Karpas-422 (cell line): Measurements from ENCODE around the gene SIGLEC15. TPM values are rescaled to one million over a fixed set of nuclear protein-coding genes. Genes with fewer than 3 reads are reported as not detected.
A peak's percentile ranks its signal among the peaks of the same experiment; 100 is the strongest.
"Not testable (repeated sequence)": the region's sequence is repeated elsewhere in the genome, so short reads cannot be mapped to it uniquely, and the experiment has no call there.

Experiments used
- DNase-seq: peaks from one replicate; pipeline ENCODE4 v3.0.0-alpha.2; 2015
- H2AFZ ChIP-seq: fragments of 200-600 bp; sonication (generic); 2 replicates; pipeline ENCODE4 v1.6.1; 2014; ENCODE audit warnings: antibody characterized with exemption, low read length, mixed read lengths
- H3K27ac ChIP-seq: fragments of 200-600 bp; sonication (generic); 2 replicates; pipeline ENCODE4 v1.5.1; 2014; ENCODE audit warnings: mild to moderate bottlenecking, low read length, moderate library complexity
- H3K27me3 ChIP-seq: fragments of 200-600 bp; sonication (generic); 2 replicates; pipeline ENCODE4 v1.6.1; 2014; ENCODE audit warnings: low read length, mixed read lengths
- H3K36me3 ChIP-seq: fragments of 200-600 bp; sonication (generic); 2 replicates; pipeline ENCODE4 v1.6.1; 2014; ENCODE audit warnings: low read length, mixed read lengths; ENCODE audit not compliant: insufficient read depth
- H3K4me1 ChIP-seq: fragments of 200-600 bp; sonication (generic); 2 replicates; pipeline ENCODE4 v1.6.1; 2014; ENCODE audit warnings: mild to moderate bottlenecking, low read length, mixed read lengths
- H3K4me2 ChIP-seq: fragments of 200-600 bp; sonication (generic); 2 replicates; pipeline ENCODE4 v1.6.1; 2014; ENCODE audit warnings: low read length, low read depth, mild to moderate bottlenecking; ENCODE audit not compliant: poor library complexity, severe bottlenecking
- H3K4me3 ChIP-seq: fragments of 200-600 bp; sonication (generic); 2 replicates; pipeline ENCODE4 v1.5.1; 2014; ENCODE audit warnings: mild to moderate bottlenecking, antibody characterized with exemption, low read length, mixed read lengths
- H3K79me2 ChIP-seq: fragments of 200-600 bp; sonication (generic); 2 replicates; pipeline ENCODE4 v1.6.1; 2014; ENCODE audit warnings: mild to moderate bottlenecking, low read length, mixed read lengths
- H3K9ac ChIP-seq: fragments of 200-600 bp; sonication (generic); 2 replicates; pipeline ENCODE4 v1.6.0; 2014; ENCODE audit warnings: low read length
- H3K9me2 ChIP-seq: fragments of 200-600 bp; sonication (generic), shearing (Covaris generic); replicated peaks from 2 replicates; pipeline ENCODE4 v1.6.0; 2014; ENCODE audit warnings: mild to moderate bottlenecking, low read length, moderate library complexity; ENCODE audit not compliant: insufficient read depth
- H3K9me3 ChIP-seq: fragments of 300-700, 200-600 bp; sonication (generic); 2 replicates; pipeline ENCODE4 v1.6.1; 2014; ENCODE audit warnings: low read length, mixed read lengths
- H4K20me1 ChIP-seq: fragments of 200-600 bp; sonication (generic); 2 replicates; pipeline ENCODE4 v1.6.1; 2014; ENCODE audit warnings: mild to moderate bottlenecking, antibody characterized with exemption, low read length, low read depth; ENCODE audit not compliant: insufficient read depth
- total RNA-seq: library from RNA; depleted of rRNA; stranded (reverse); fragments of >200 nt; shearing (Covaris generic); gene quantifications from 2 replicates; pipeline ENCODE4 v1.2.3, GENCODE V29; 2014; ENCODE audit warnings: low replicate concordance

The SIGLEC15 gene
- total RNA-seq, 1 experiment from 2014 or later = 1.6 TPM

GRCh38 chr18:45806226-45806625, 19.2 kb upstream of the SIGLEC15 start:
- Histone ChIP-seq H3K4me3 (no peak overlapping the region), H3K9me2 (no peaks in the 10 kb centered on the region), H3K27ac (peak overlapping the region; percentile 48), H3K9me3 (peaks cover 7% of the 10 kb centered on the region), H3K9ac (no peak overlapping the region), H3K4me2 (peak overlapping the region; percentile 5), H3K27me3 (no peaks in the 10 kb centered on the region), H2AFZ (peak overlapping the region; percentile 29), H3K4me1 (peaks cover 31% of the 10 kb centered on the region), H3K36me3 (no peaks in the 10 kb centered on the region; the same call in 1 of the 2 replicates), H4K20me1 (no peaks in the 10 kb centered on the region), H3K79me2 (no peaks in the 10 kb centered on the region)
- no peak for DNase-seq

DNA sequence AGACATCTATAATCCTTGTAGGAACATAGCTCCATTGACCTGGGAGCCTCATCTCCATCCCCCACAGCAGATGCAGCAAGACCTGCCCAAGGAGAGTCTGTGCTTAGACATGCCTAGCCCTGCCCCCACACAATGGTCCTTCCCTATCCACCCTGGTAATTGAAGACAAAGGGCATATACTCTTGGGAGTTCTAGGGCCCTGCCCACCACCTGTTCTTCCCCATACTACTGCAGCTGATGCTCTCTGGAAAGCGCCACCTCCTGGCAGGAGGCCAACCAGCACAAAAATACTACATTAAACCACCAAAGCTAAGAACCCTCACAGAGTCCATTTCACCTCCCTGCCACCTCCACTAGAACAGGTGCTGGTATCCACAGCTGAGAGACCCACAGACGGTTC, 18.3 kb upstream of the SIGLEC15 start:
- DNase-seq = peak; percentile 89
- H3K9ac ChIP-seq = peak overlapping the region; percentile 30; the same call in 1 of the 2 replicates
- peak overlapping the region; percentile 48 for H3K27ac ChIP-seq
- H3K9me3 ChIP-seq, H2AFZ ChIP-seq, H3K9me2 ChIP-seq, H3K27me3 ChIP-seq, H4K20me1 ChIP-seq, H3K79me2 ChIP-seq, H3K36me3 ChIP-seq: not testable (repeated sequence)
- H3K4me1 ChIP-seq = peaks cover 31% of the 10 kb centered on the region
- H3K4me3 ChIP-seq = peak overlapping the region; percentile 4; the same call in 1 of the 2 replicates
- peak overlapping the region; percentile 5 for H3K4me2 ChIP-seq

GRCh38 chr18:45814733-45815132, 10.7 kb upstream of the SIGLEC15 start:
- H3K4me3 ChIP-seq, H2AFZ ChIP-seq, H3K4me2 ChIP-seq, H3K27me3 ChIP-seq, H3K9me3 ChIP-seq, H3K36me3 ChIP-seq, H3K9ac ChIP-seq, H3K79me2 ChIP-seq, H3K9me2 ChIP-seq, H3K27ac ChIP-seq, H4K20me1 ChIP-seq, H3K4me1 ChIP-seq: not testable (repeated sequence)
- DNase-seq = peak; percentile 27

DNA sequence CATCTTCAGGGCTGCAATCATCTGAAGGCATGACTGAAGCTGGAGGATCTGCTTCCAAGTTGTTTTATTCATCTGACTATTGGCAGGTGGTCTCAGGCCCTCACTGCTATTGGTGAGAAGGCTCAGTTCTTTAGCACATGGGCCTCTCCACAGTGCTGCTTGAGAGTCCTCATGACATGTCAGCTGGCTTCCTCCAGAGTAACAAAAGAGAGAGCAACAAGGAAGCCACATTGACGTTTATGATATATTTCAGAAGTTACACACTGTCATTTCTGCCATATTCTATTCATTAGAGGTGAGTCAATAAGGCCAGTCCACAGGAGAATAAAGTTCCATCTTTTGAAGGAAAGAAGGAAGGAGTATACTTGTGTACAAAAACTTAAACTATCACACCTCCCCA, 7.9 kb upstream of the SIGLEC15 start:
- H3K9ac ChIP-seq = no peak overlapping the region

GRCh38 chr18:45818765-45819164, 6.7 kb upstream of the SIGLEC15 start:
- not testable (repeated sequence) for H3K27ac ChIP-seq, H3K9me2 ChIP-seq, H4K20me1 ChIP-seq, DNase-seq, H3K9ac ChIP-seq, H2AFZ ChIP-seq, H3K36me3 ChIP-seq, H3K9me3 ChIP-seq, H3K27me3 ChIP-seq, H3K4me3 ChIP-seq, H3K4me2 ChIP-seq, H3K79me2 ChIP-seq
- peaks cover 11% of the 10 kb centered on the region for H3K4me1 ChIP-seq

More for the DNA sequence above, 7.9 kb upstream of the SIGLEC15 start:
- H3K27ac ChIP-seq = no peak overlapping the region
- no peaks in the 10 kb centered on the region for H3K36me3 ChIP-seq
- H4K20me1 ChIP-seq = no peaks in the 10 kb centered on the region
- peaks cover 11% of the 10 kb centered on the region for H3K4me1 ChIP-seq
- no peaks in the 10 kb centered on the region for H3K79me2 ChIP-seq
- no peaks in the 10 kb centered on the region for H3K9me3 ChIP-seq
- no peak overlapping the region for H2AFZ ChIP-seq
- no peaks in the 10 kb centered on the region for H3K9me2 ChIP-seq
- no peak overlapping the region for H3K4me2 ChIP-seq
- no peak overlapping the region for H3K4me3 ChIP-seq
- DNase-seq = peak; percentile 37
- 0 out of 2 replicates have a peak, but pooled peaks cover 4% of the 10 kb centered on the region for H3K27me3 ChIP-seq

GRCh38 chr18:45820106-45820745, 5.2 kb upstream of the SIGLEC15 start:
- H3K4me2 ChIP-seq = no peak overlapping the region
- H3K27ac ChIP-seq = no peak overlapping the region
- no peaks in the 10 kb centered on the region for H3K9me3 ChIP-seq
- DNase-seq = peak; percentile 39
- H2AFZ ChIP-seq = 0 out of 2 replicates have a peak overlapping the region, but pooled peaks have one; percentile 11
- H3K27me3 ChIP-seq = peaks cover 4% of the 10 kb centered on the region; the same call in 1 of the 2 replicates
- no peak overlapping the region for H3K4me3 ChIP-seq
- no peak overlapping the region for H3K9ac ChIP-seq
- no peaks in the 10 kb centered on the region for H3K9me2 ChIP-seq
- H3K4me1 ChIP-seq = peaks cover 12% of the 10 kb centered on the region
- H4K20me1 ChIP-seq = no peaks in the 10 kb centered on the region
- no peaks in the 10 kb centered on the region for H3K36me3 ChIP-seq
- H3K79me2 ChIP-seq = no peaks in the 10 kb centered on the region

DNA sequence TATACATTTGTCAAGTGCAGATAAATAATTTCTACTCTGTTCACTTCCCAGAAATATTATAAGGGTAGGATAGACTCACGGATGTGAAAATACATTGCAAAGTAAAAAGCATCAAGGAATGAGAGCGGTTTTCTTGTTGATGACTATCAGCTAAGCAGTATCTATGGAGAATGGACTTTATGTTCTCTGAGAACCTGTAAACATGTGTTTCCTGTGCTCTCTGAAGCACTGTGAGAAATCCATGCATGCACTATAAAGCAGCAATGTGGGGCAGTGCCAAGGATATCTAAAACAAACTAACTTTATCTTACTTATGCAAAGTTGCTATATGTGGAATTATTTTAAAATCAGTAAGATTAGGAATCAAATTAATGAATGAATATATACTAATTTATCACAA, 4.4 kb upstream of the SIGLEC15 start:
- DNase-seq = peak; percentile 14
- Histone ChIP-seq H4K20me1 (no peaks in the 10 kb centered on the region), H3K4me3 (no peak overlapping the region), H3K27me3 (peaks cover 4% of the 10 kb centered on the region; the same call in 1 of the 2 replicates), H3K4me2 (no peak overlapping the region), H3K4me1 (peaks cover 19% of the 10 kb centered on the region), H3K9me2 (no peaks in the 10 kb centered on the region), H2AFZ (no peak overlapping the region), H3K9me3 (no peaks in the 10 kb centered on the region), H3K36me3 (no peaks in the 10 kb centered on the region), H3K79me2 (no peaks in the 10 kb centered on the region), H3K9ac (no peak overlapping the region), H3K27ac (no peak overlapping the region)

- H3K36me3 ChIP-seq = no peaks in the 10 kb centered on the region
- peak; percentile 43 for DNase-seq
- no peak overlapping the region for H2AFZ ChIP-seq
- H3K9ac ChIP-seq = no peak overlapping the region
- no peak overlapping the region for H3K4me3 ChIP-seq
- peaks cover 19% of the 10 kb centered on the region for H3K4me1 ChIP-seq
- H3K79me2 ChIP-seq = no peaks in the 10 kb centered on the region
- H4K20me1 ChIP-seq = no peaks in the 10 kb centered on the region
- no peaks in the 10 kb centered on the region for H3K9me2 ChIP-seq
- no peaks in the 10 kb centered on the region for H3K9me3 ChIP-seq
- H3K4me2 ChIP-seq = no peak overlapping the region
- no peak overlapping the region for H3K27ac ChIP-seq
- H3K27me3 ChIP-seq = peaks cover 4% of the 10 kb centered on the region; the same call in 1 of the 2 replicates
Observed at GRCh38 chr18:45821711-45822110, 3.8 kb upstream of the SIGLEC15 start.
